ENCODE results near the gene SLC44A4. TPM values are rescaled to one million over a fixed set of nuclear protein-coding genes. Genes with fewer than 3 reads are reported as not detected.

SLC44A4 gene
- polyA plus RNA-seq, 10 donors, result 0.08 to 0.50 (median 0.29) TPM; not detected in 2

GRCh38 chr6:31901415-31901952, 22.7 kb upstream of the SLC44A4 start:
- peak; percentile 29 to 82 (median 54) for DNase-seq

GRCh38 chr6:31900917-31901414, 22.2 kb upstream of the SLC44A4 start:
- no peak for DNase-seq

GRCh38 chr6:31899882-31900722, 21.3 kb upstream of the SLC44A4 start:
- peak in 1 of 3 donors; percentile 16 for DNase-seq

- no peak for DNase-seq
These were observed 20.4 kb upstream of the SLC44A4 start for GRCh38 chr6:31899215-31899614.

GRCh38 chr6:31898383-31899011, 19.7 kb upstream of the SLC44A4 start:
- DNase-seq, result peak; percentile 24 to 70 (median 39)

GRCh38 chr6:31897612-31898382, 19.0 kb upstream of the SLC44A4 start, which contains the start of gene EHMT2:
EHMT2 (minus strand) TSS chr6:31897698; CDS start chr6:31897677, 21 bp downstream.
- DNase-seq, result peak; percentile 81 to 96 (median 92)

- peak in 1 of 3 donors; percentile 22 for DNase-seq
These were observed 18.2 kb upstream of the SLC44A4 start for GRCh38 chr6:31896856-31897611.

- DNase-seq, result no peak
These were observed 17.7 kb upstream of the SLC44A4 start for GRCh38 chr6:31896493-31896855.

GRCh38 chr6:31892821-31893220, 14.0 kb upstream of the SLC44A4 start:
- no peak for DNase-seq

- DNase-seq, result no peak
These were observed 10.7 kb upstream of the SLC44A4 start for GRCh38 chr6:31889331-31889972.

GRCh38 chr6:31888276-31889258, 9.8 kb upstream of the SLC44A4 start:
- DNase-seq, result no peak

- no peak for DNase-seq
These were observed 8.6 kb upstream of the SLC44A4 start for GRCh38 chr6:31887173-31888007.

GRCh38 chr6:31886541-31886991, 7.8 kb upstream of the SLC44A4 start:
- no peak for DNase-seq

GRCh38 chr6:31884528-31885035, 5.8 kb upstream of the SLC44A4 start:
- DNase-seq, result no peak

GRCh38 chr6:31883676-31884075, 4.9 kb upstream of the SLC44A4 start:
- DNase-seq, result no peak

GRCh38 chr6:31882344-31882743, 3.5 kb upstream of the SLC44A4 start:
- DNase-seq, result no peak

GRCh38 chr6:31881136-31881859, 2.5 kb upstream of the SLC44A4 start:
- DNase-seq, result no peak
